SKM-1 treated with dmso at 0.1 percent for 144 hours (cell line): ENCODE measurements around the gene RGS17.
"Not testable (repeated sequence)": the region's sequence is repeated elsewhere in the genome, so short reads cannot be mapped to it uniquely, and the experiment has no call there.

Experiments used
- DNase-seq: peaks from one replicate; lab custom pipeline; 2025; ENCODE audit not compliant: unreplicated experiment; lab: John Stamatoyannopoulos, UW

Gene RGS17

GRCh38 chr6:152999538-152999937 is 131.5 kb downstream of the RGS17 start:
- not testable (repeated sequence) for DNase-seq

GRCh38 chr6:152993847-152994246 is 137.2 kb downstream of the RGS17 start:
- no peak for DNase-seq

GRCh38 chr6:152993431-152993830 is 137.7 kb downstream of the RGS17 start:
- DNase-seq: no peak

- no peak for DNase-seq
Measured at GRCh38 chr6:152986978-152987377, 144.1 kb downstream of the RGS17 start.

- DNase-seq: not testable (repeated sequence)
Measured at GRCh38 chr6:152985300-152985699, 145.8 kb downstream of the RGS17 start.

GRCh38 chr6:152984513-152984872 is 146.6 kb downstream of the RGS17 start:
- no peak for DNase-seq

- DNase-seq: peak; percentile 20
Measured at GRCh38 chr6:152983637-152984512, 147.2 kb downstream of the RGS17 start.

GRCh38 chr6:152982904-152983636 is 148.0 kb downstream of the RGS17 start, which contains the start of gene FBXO5:
FBXO5 (minus strand) TSS chr6:152983041; CDS start chr6:152982959, 82 bp downstream.
- peak; percentile 96 for DNase-seq

- no peak for DNase-seq
Measured at GRCh38 chr6:152981989-152982903, 148.8 kb downstream of the RGS17 start.

GRCh38 chr6:152981219-152981618 is 149.9 kb downstream of the RGS17 start:
- no peak for DNase-seq

- DNase-seq: no peak
Measured at GRCh38 chr6:152980656-152981055, 150.4 kb downstream of the RGS17 start.

- no peak for DNase-seq
Measured at GRCh38 chr6:152979116-152979515, 152.0 kb downstream of the RGS17 start.

GRCh38 chr6:152978058-152978457 is 153.0 kb downstream of the RGS17 start:
- DNase-seq: no peak

- DNase-seq: no peak
Measured at GRCh38 chr6:152977556-152977955, 153.5 kb downstream of the RGS17 start.

- DNase-seq: no peak
Measured at GRCh38 chr6:152976749-152977148, 154.3 kb downstream of the RGS17 start.

GRCh38 chr6:152975204-152975915 is 155.7 kb downstream of the RGS17 start:
- no peak for DNase-seq

GRCh38 chr6:152973916-152974315 is 157.2 kb downstream of the RGS17 start:
- DNase-seq: no peak

- DNase-seq: no peak
Measured at GRCh38 chr6:152969688-152970418, 161.2 kb downstream of the RGS17 start.

GRCh38 chr6:152966168-152966894 is 164.8 kb downstream of the RGS17 start:
- DNase-seq: not testable (repeated sequence)
